HUES6 (cell line): ENCODE measurements around the gene GPR157.

ENCODE experiments used
- H3K27ac ChIP-seq: 2 replicates; pipeline ENCODE4 v1.7.0; 2013; ENCODE audit warnings: low read depth, mild to moderate bottlenecking, low read length, inconsistent platforms
- H3K27me3 ChIP-seq: 2 replicates; pipeline ENCODE4 v1.6.1; 2013; ENCODE audit warnings: low read length; ENCODE audit not compliant: control insufficient read depth, insufficient read depth
- H3K36me3 ChIP-seq: 2 replicates; pipeline ENCODE4 v1.6.1; 2013; ENCODE audit warnings: low read length; ENCODE audit not compliant: control insufficient read depth, insufficient read depth
- H3K4me1 ChIP-seq: 2 replicates; pipeline ENCODE4 v1.6.1; 2013; ENCODE audit warnings: low read length; ENCODE audit not compliant: control insufficient read depth, insufficient read depth
- H3K4me3 ChIP-seq: 2 replicates; pipeline ENCODE4 v1.5.1; 2013; ENCODE audit warnings: low read depth, low read length
- H3K9ac ChIP-seq: one replicate; pipeline ENCODE4 v1.6.1; 2013; ENCODE audit warnings: mild to moderate bottlenecking, low read length
- H3K9me3 ChIP-seq: 2 replicates; pipeline ENCODE4 v1.6.1; 2013; ENCODE audit warnings: low read depth, low read length; ENCODE audit not compliant: control insufficient read depth, insufficient read depth

GPR157 gene, protein sequence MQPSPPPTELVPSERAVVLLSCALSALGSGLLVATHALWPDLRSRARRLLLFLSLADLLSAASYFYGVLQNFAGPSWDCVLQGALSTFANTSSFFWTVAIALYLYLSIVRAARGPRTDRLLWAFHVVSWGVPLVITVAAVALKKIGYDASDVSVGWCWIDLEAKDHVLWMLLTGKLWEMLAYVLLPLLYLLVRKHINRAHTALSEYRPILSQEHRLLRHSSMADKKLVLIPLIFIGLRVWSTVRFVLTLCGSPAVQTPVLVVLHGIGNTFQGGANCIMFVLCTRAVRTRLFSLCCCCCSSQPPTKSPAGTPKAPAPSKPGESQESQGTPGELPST

GRCh38 chr1:9128520-9129265, at the start of gene GPR157:
Gene GPR157 (minus strand): TSS chr1:9129102. CDS start chr1:9129027, 75 bp downstream.
- H3K4me3 ChIP-seq = peak within 1 kb of the TSS; percentile 80
- peaks cover 11% of the 10 kb centered on the region for H3K4me1 ChIP-seq
- no peak within 1 kb of the TSS for H3K27ac ChIP-seq
- peaks cover 14% of the 10 kb centered on the region for H3K27me3 ChIP-seq
- H3K9me3 ChIP-seq = no peaks in the 10 kb centered on the region
- peak within 1 kb of the TSS; percentile 39 for H3K9ac ChIP-seq
- no peaks in the 10 kb centered on the region for H3K36me3 ChIP-seq

DNA sequence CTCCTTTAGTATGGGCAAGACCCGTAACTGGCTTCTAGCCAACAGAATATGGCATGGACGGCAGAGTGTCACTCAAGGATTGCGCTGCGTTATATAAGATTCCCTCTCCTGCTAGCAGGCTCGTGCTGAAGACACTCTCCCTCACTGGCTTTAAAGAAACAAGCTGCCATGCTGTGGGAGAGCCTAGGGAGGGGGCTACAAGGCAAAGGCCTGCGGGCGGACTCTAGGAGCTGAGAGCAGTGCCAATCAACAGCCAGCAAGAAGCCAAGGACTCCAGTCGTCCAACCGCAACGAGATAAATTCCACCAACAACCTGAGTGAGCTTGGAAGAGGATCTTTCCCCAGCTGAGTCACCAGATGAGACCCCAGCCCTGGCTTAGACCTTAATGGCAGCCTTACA, 45.9 kb upstream of the GPR157 start:
- H3K9me3 ChIP-seq = peaks cover 9% of the 10 kb centered on the region
- H3K27me3 ChIP-seq = no peaks in the 10 kb centered on the region
- peaks cover 34% of the 10 kb centered on the region for H3K36me3 ChIP-seq
- H3K4me3 ChIP-seq = no peak overlapping the region
- no peak overlapping the region for H3K9ac ChIP-seq
- H3K4me1 ChIP-seq = peaks cover 3% of the 10 kb centered on the region
- no peak overlapping the region for H3K27ac ChIP-seq

DNA sequence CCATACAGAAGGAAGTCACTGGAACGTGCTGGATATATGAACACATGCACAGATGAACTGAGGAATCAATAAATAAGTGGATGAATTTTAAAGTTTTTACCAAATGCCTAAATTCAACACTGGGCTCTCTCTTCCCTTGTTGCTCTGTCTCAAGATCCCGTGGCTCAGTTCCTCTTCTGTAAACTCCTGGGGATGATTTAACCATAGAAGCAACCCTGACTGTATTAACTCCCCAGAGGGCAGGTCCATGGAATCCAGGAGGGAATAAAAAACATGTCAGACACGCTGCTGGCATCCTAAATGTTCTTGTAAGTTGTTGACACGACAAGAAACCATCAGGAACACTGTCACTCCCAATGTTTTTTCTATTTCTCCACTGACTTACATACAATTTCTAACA, 45.3 kb upstream of the GPR157 start:
- Histone ChIP-seq H3K4me3 (no peak overlapping the region), H3K9me3 (peaks cover 9% of the 10 kb centered on the region), H3K9ac (no peak overlapping the region), H3K4me1 (no peaks in the 10 kb centered on the region; the same call in 1 of the 2 replicates), H3K36me3 (peaks cover 34% of the 10 kb centered on the region), H3K27me3 (no peaks in the 10 kb centered on the region), H3K27ac (no peak overlapping the region)

- peaks cover 22% of the 10 kb centered on the region for H3K4me1 ChIP-seq
- peaks cover under 1% of the 10 kb centered on the region; the same call in 1 of the 2 replicates for H3K9me3 ChIP-seq
- no peak overlapping the region for H3K9ac ChIP-seq
- no peaks in the 10 kb centered on the region for H3K27me3 ChIP-seq
- no peak overlapping the region for H3K4me3 ChIP-seq
- peaks cover 10% of the 10 kb centered on the region for H3K36me3 ChIP-seq
- H3K27ac ChIP-seq = no peak overlapping the region
These were observed 40.8 kb upstream of the GPR157 start for GRCh38 chr1:9169601-9170137.

- Histone ChIP-seq H3K4me3 (no peak overlapping the region), H3K27ac (no peak overlapping the region), H3K4me1 (peaks cover 31% of the 10 kb centered on the region), H3K9ac (no peak overlapping the region), H3K36me3 (no peaks in the 10 kb centered on the region; the same call in 1 of the 2 replicates), H3K9me3 (no peaks in the 10 kb centered on the region), H3K27me3 (no peaks in the 10 kb centered on the region)
These were observed 38.7 kb upstream of the GPR157 start for GRCh38 chr1:9167638-9168037.

- no peaks in the 10 kb centered on the region; the same call in 1 of the 2 replicates for H3K36me3 ChIP-seq
- no peak overlapping the region for H3K9ac ChIP-seq
- no peaks in the 10 kb centered on the region for H3K27me3 ChIP-seq
- H3K4me3 ChIP-seq = no peak overlapping the region
- H3K9me3 ChIP-seq = no peaks in the 10 kb centered on the region
- H3K4me1 ChIP-seq = peaks cover 34% of the 10 kb centered on the region
- no peak overlapping the region for H3K27ac ChIP-seq
These were observed 37.7 kb upstream of the GPR157 start for GRCh38 chr1:9166289-9167235.

GRCh38 chr1:9165396-9165795, 36.5 kb upstream of the GPR157 start:
- Histone ChIP-seq H3K36me3 (no peaks in the 10 kb centered on the region; the same call in 1 of the 2 replicates), H3K9ac (peak overlapping the region; percentile 50), H3K9me3 (no peaks in the 10 kb centered on the region), H3K4me3 (no peak overlapping the region), H3K4me1 (peaks cover 34% of the 10 kb centered on the region), H3K27ac (peak overlapping the region; percentile 78), H3K27me3 (no peaks in the 10 kb centered on the region)

- no peaks in the 10 kb centered on the region; the same call in 1 of the 2 replicates for H3K36me3 ChIP-seq
- peak overlapping the region; percentile 50 for H3K9ac ChIP-seq
- no peak overlapping the region for H3K4me3 ChIP-seq
- H3K4me1 ChIP-seq = peaks cover 34% of the 10 kb centered on the region
- no peaks in the 10 kb centered on the region for H3K9me3 ChIP-seq
- H3K27ac ChIP-seq = peak overlapping the region; percentile 78
- H3K27me3 ChIP-seq = no peaks in the 10 kb centered on the region
These were observed 36.0 kb upstream of the GPR157 start for GRCh38 chr1:9164919-9165318.

DNA sequence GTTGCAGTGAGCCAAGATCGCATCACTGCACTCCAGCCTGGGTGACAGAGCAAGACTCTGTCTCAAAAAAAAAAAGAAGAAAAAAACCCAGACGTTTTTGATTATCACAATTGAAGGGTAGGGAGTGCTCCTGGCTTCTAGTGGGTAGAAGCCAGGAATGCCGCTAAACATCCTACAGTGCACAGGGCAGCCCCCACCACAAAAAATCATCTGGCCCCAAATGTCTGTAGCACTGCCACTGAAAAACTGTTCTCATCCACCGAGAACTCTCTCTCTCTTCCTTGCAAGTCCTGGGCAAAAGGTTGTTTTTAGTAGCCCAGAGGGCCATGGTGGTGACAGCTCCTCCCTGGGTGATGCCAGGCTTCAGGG, 35.6 kb upstream of the GPR157 start:
- Histone ChIP-seq H3K4me3 (no peak overlapping the region), H3K9ac (peak overlapping the region; percentile 50), H3K9me3 (no peaks in the 10 kb centered on the region), H3K36me3 (no peaks in the 10 kb centered on the region; the same call in 1 of the 2 replicates), H3K4me1 (peaks cover 34% of the 10 kb centered on the region), H3K27ac (no peak overlapping the region; the same call in 1 of the 2 replicates), H3K27me3 (no peaks in the 10 kb centered on the region)

DNA sequence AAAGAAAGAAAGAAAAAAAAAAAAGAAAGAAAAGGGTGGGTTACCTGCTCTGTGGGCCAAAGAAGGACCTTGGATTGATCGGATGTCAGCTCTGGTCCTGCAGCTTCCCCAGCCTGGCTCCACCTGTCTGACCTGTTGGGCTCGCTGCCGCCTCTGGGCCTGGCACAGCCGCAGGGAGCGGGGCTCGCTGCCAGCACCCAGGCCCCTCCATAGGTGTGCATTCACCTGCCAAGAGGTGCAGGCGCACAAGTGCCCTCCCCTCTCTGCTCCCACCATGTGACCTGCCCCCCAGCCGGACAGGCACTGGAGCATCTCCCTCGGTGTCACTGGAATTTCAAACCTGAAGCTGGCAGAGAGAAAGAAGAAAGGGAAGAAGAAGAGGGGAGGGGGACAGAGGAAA, 33.1 kb upstream of the GPR157 start:
- no peak overlapping the region for H3K27ac ChIP-seq
- H3K4me1 ChIP-seq = peaks cover 30% of the 10 kb centered on the region
- no peak overlapping the region for H3K9ac ChIP-seq
- no peaks in the 10 kb centered on the region for H3K27me3 ChIP-seq
- H3K36me3 ChIP-seq = no peaks in the 10 kb centered on the region
- no peaks in the 10 kb centered on the region for H3K9me3 ChIP-seq
- no peak overlapping the region for H3K4me3 ChIP-seq
